HepG2 (cell line): ENCODE results near the gene TBX3. TPM values are rescaled to one million over a fixed set of nuclear protein-coding genes. Genes with fewer than 3 reads are reported as not detected.

Experiments
- ATAC-seq: fragments of 200-7000 bp; cut with Tn5 transposase; 3 replicates; pipeline ENCODE4 v1.9.1; 2020; ENCODE audit warnings: mild to moderate bottlenecking, moderate library complexity
- BruUV-seq: library from RNA; stranded (reverse); fragments of 400-500 nt; replicated peaks from 2 replicates; lab custom pipeline; 2021; lab: Mats Ljungman, UMichigan
- CTCF ChIA-PET: fragments of 300-600 bp; formaldehyde crosslinking; extraction: SDS; loops from one replicate; lab custom pipeline; 2021; ENCODE audit warnings: low total read pairs, inconsistent platforms, low intra/inter-chr PET ratio; lab: Yijun Ruan, JAX
- POLR2A ChIA-PET: fragments of 350-600 bp; sonication (Branson Sonifier 250); formaldehyde crosslinking; loops from one replicate; lab custom pipeline; 2020; ENCODE audit warnings: antibody characterized with exemption, inconsistent platforms; lab: Yijun Ruan, JAX
- DNase-seq: peaks from one replicate; pipeline ENCODE4 v3.0.0-alpha.2; 2015; ENCODE audit warnings: low spot score
- FAIRE-seq: peaks from 3 replicates; lab custom pipeline; 2011; peaks lifted over from hg19 to GRCh38; lab: Jason Lieb, UNC
- H2AFZ ChIP-seq: one replicate; pipeline ENCODE4 v1.6.1; 2011; ENCODE audit warnings: low read length, inconsistent platforms
- H3K27ac ChIP-seq: fragments of 300-600 bp; 3 replicates; pipeline ENCODE4 v1.8.0; 2011; ENCODE audit warnings: mixed run types, mild to moderate bottlenecking, mixed read lengths, low read length, inconsistent platforms; ENCODE audit not compliant: insufficient read depth; ENCODE audit errors: extremely low read length
- H3K27me3 ChIP-seq, 2 experiments: fragments of 200-600 bp in 1 of 2; 2 replicates in 1 of 2; 3 replicates in 1 of 2; pipeline versions ENCODE4 v1.6.0 to v1.8.0; 2011; ENCODE audit warnings: low read length in 2 of 2, mild to moderate bottlenecking in 2 of 2, moderate library complexity in 2 of 2, inconsistent platforms in 1 of 2; ENCODE audit not compliant: insufficient read depth in 2 of 2, control insufficient read depth in 1 of 2
- H3K36me3 ChIP-seq, 2 experiments: fragments of 200-600 bp in 1 of 2; replicated peaks in 1 of 2; 2 replicates in 1 of 2; 3 replicates in 1 of 2; pipeline versions ENCODE4 v1.5.1 to v1.8.0; 2011; ENCODE audit warnings: low read length in 2 of 2, inconsistent platforms in 1 of 2; ENCODE audit not compliant: insufficient read depth in 2 of 2, control insufficient read depth in 1 of 2
- H3K4me1 ChIP-seq: 2 replicates; pipeline ENCODE4 v1.5.1; 2012; ENCODE audit warnings: low read length, inconsistent platforms; ENCODE audit not compliant: insufficient read depth
- H3K4me2 ChIP-seq: 2 replicates; pipeline ENCODE4 v1.6.0; 2011; ENCODE audit warnings: low read depth, low read length, inconsistent platforms
- H3K4me3 ChIP-seq, 3 experiments: fragments of 200-600 bp in 1 of 3; sonication (generic), shearing (Covaris generic) in 1 of 3; replicated peaks in 1 of 3; 2 replicates each; pipeline ENCODE4 v1.5.1; 2011 to 2016; ENCODE audit warnings: low read length in 3 of 3, inconsistent platforms in 2 of 3, low read depth in 2 of 3, mild to moderate bottlenecking in 2 of 3, control low read depth in 1 of 3, mixed read lengths in 1 of 3; ENCODE audit not compliant: insufficient read depth in 1 of 3
- H3K79me2 ChIP-seq: one replicate; pipeline ENCODE4 v1.6.1; 2011; ENCODE audit warnings: low read length, inconsistent platforms; ENCODE audit not compliant: insufficient read depth
- H3K9ac ChIP-seq: 2 replicates; pipeline ENCODE4 v1.6.0; 2011; ENCODE audit warnings: mild to moderate bottlenecking, low read depth, low read length, inconsistent platforms; ENCODE audit not compliant: insufficient read depth
- H3K9me3 ChIP-seq: 2 replicates; pipeline ENCODE4 v1.5.1; 2012; ENCODE audit warnings: mild to moderate bottlenecking, low read length
- H4K20me1 ChIP-seq: 2 replicates; pipeline ENCODE4 v1.6.0; 2011; ENCODE audit warnings: inconsistent platforms, mild to moderate bottlenecking, low read length, moderate library complexity; ENCODE audit not compliant: insufficient read depth
- FOXC1 ChIP-seq: sonication (generic); formaldehyde crosslinking; IDR thresholded peaks from 2 replicates; pipeline ENCODE4 v1.8.0; 2022; ENCODE audit warnings: mild to moderate bottlenecking, missing genetic modification reagents, borderline replicate concordance
- STAT6 ChIP-seq: sonication (generic); formaldehyde crosslinking; IDR thresholded peaks from 2 replicates; pipeline ENCODE4 v1.4.0; 2020; ENCODE audit warnings: missing genetic modification reagents, mild to moderate bottlenecking, borderline replicate concordance
- ZNF484 ChIP-seq: sonication (generic); formaldehyde crosslinking; IDR thresholded peaks from 2 replicates; pipeline ENCODE4 v1.5.1; 2020; ENCODE audit warnings: mild to moderate bottlenecking, low read depth, missing genetic modification reagents, borderline replicate concordance
- ZNF768 ChIP-seq: sonication (generic); formaldehyde crosslinking; IDR thresholded peaks from 2 replicates; pipeline ENCODE4 v1.4.0; 2020; ENCODE audit warnings: missing genetic modification reagents
- ZNF878 ChIP-seq: sonication (generic); formaldehyde crosslinking; IDR thresholded peaks from 2 replicates; pipeline ENCODE4 v1.8.1; 2023; ENCODE audit warnings: mild to moderate bottlenecking, missing genetic modification reagents, moderate library complexity
- WGBS: methylation state at CpG from one replicate; pipeline ENCODE4 v1.1.6; 2017; ENCODE audit warnings: low lambda C conversion rate; 5-methylcytosine and 5-hydroxymethylcytosine counted together
- in situ Hi-C: cut with HindIII; loops from 2 replicates; pipeline ENCODE4 v1.10.0; 2017; ENCODE audit warnings: low pct_unique_long_range_greater_than_20kb; ENCODE audit not compliant: extremely low pct_ligation_motif_present
- intact Hi-C: fragments of 100-400 bp; cut with micrococcal nuclease; formaldehyde crosslinking; loops from one replicate; pipeline ENCODE4 v1.10.0; 2022; ENCODE audit not compliant: unreplicated experiment
- polyA plus RNA-seq, 8 experiments: library from polyadenylated mRNA; depleted of rRNA in 3 of 8; stranded (reverse) in 7 of 8; unstranded in 1 of 8; fragments of >200 nt; fragmentation: Illumina TruSeq in 4 of 8; extraction: Trizol in 4 of 8; gene quantifications; 2 replicates each; pipeline versions ENCODE4 v1.2.1 to v1.2.3, GENCODE V29; 2011 to 2016; ENCODE audit warnings: low read depth in 4 of 8, missing spikeins in 1 of 8, mixed read lengths in 1 of 8; ENCODE audit not compliant: insufficient read depth in 1 of 8
- total RNA-seq, 5 experiments: library from RNA; depleted of rRNA; stranded (reverse); fragments of >200 nt; fragmentation: Illumina TruSeq; extraction: Trizol; gene quantifications; 2 replicates each; pipeline ENCODE4 v1.2.3, GENCODE V29; 2016; ENCODE audit warnings: low read depth in 1 of 5

Gene TBX3
- total and polyA plus RNA-seq, 2 of the 13 experiments (the other 11 are each of a cell fraction or from before 2014, with no cell fraction given) = 27.1 to 42.4 TPM

- ATAC-seq (no peak), FAIRE-seq (no peak), DNase-seq (no peak)
- intact Hi-C loops = no loop called here
- H3K27me3 ChIP-seq = no peaks in the 10 kb centered on the region
- 96% methylated on average over 3 of the region's 3 CpGs for WGBS
- no peak overlapping the region for H3K27ac ChIP-seq
- H3K9me3 ChIP-seq = no peaks in the 10 kb centered on the region
- CTCF ChIA-PET = no interaction called here
- BruUV-seq = no TSS peak
- H3K79me2 ChIP-seq = no peaks in the 10 kb centered on the region
- H3K9ac ChIP-seq = no peak overlapping the region
- no peak overlapping the region for H3K4me2 ChIP-seq
- no peaks in the 10 kb centered on the region for H4K20me1 ChIP-seq
- TF ChIP-seq ZNF768 (CRISPR knock-in tag) (peak; percentile 81; the same call in 1 of the 2 replicates), STAT6 (CRISPR knock-in tag) (no peak), ZNF878 (CRISPR knock-in tag) (no peak), FOXC1 (CRISPR knock-in tag) (no peak), ZNF484 (CRISPR knock-in tag) (no peak)
- H2AFZ ChIP-seq = no peak overlapping the region
- in situ Hi-C loops = no loop called here
- no peak overlapping the region for H3K4me3 ChIP-seq
- no peaks in the 10 kb centered on the region for H3K36me3 ChIP-seq
- POLR2A ChIA-PET = no interaction called here
- no peaks in the 10 kb centered on the region for H3K4me1 ChIP-seq
These were observed 35.3 kb downstream of the TBX3 start for GRCh38 chr12:114648711-114649110.
